ENCODE results near the gene TPRKB.
"Not testable (repeated sequence)": the region's sequence is repeated elsewhere in the genome, so short reads cannot be mapped to it uniquely, and the experiment has no call there.

TPRKB gene

DNA sequence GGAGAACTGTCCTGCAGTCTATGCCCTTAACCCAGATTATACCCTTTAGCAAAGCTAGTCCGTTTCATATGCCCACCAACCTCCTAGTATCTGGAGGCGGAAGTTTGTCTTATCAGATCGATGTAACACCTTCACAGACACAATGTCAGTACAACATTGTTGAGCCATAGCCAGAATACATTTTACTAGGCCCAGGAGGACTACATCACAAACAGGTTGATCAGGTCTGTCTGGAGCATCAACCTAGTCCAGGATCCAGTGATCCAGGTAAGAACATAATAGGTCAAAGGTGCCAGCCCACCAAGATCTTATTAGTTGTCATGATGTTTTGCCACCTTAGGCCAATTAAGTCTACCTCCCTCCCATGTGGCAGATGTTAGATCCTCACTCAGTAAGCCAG lies 2.0 kb upstream of the TPRKB start:
- TF ChIP-seq, protein P1, sequence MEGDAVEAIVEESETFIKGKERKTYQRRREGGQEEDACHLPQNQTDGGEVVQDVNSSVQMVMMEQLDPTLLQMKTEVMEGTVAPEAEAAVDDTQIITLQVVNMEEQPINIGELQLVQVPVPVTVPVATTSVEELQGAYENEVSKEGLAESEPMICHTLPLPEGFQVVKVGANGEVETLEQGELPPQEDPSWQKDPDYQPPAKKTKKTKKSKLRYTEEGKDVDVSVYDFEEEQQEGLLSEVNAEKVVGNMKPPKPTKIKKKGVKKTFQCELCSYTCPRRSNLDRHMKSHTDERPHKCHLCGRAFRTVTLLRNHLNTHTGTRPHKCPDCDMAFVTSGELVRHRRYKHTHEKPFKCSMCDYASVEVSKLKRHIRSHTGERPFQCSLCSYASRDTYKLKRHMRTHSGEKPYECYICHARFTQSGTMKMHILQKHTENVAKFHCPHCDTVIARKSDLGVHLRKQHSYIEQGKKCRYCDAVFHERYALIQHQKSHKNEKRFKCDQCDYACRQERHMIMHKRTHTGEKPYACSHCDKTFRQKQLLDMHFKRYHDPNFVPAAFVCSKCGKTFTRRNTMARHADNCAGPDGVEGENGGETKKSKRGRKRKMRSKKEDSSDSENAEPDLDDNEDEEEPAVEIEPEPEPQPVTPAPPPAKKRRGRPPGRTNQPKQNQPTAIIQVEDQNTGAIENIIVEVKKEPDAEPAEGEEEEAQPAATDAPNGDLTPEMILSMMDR (IDR thresholded peaks at IDR 0.05; ENCODE audit: borderline replicate concordance, control extremely low read depth, extremely low read depth, insufficient read depth, missing control alignments), result no peak

DNA sequence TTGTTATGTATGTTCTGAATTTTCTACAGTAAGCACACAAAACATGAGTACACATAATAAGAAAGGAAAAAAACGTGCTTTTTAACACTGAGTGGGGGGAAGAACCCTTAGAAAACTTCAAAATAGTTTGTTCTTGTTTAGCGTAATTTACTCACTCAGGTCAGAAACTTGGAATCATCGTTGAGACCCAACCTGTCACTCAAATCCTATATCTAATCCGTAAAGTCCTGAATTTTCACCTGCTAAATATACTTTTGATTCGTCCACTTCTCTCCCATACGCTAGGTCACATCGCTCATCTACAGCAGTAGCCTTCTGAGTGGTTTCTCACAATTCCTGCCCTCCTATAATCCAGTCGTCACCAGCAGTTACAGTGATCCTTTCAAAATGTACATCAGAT lies 767 bp downstream of the TPRKB start:
- in situ Hi-C loops (cut with MboI; ENCODE audit: low sequenced_read_pairs, unreplicated experiment), result no loop called here
- TF ChIP-seq, protein P1 (IDR thresholded peaks at IDR 0.05; ENCODE audit: borderline replicate concordance, control extremely low read depth, extremely low read depth, insufficient read depth, missing control alignments), result no peak
- DNase-seq (ENCODE audit: low spot score), result no peak

More for the DNA sequence above, 2.0 kb upstream of the TPRKB start:
- no peak for DNase-seq (ENCODE audit: low spot score)
- in situ Hi-C loops (cut with MboI; ENCODE audit: low sequenced_read_pairs, unreplicated experiment), result no loop called here

DNA sequence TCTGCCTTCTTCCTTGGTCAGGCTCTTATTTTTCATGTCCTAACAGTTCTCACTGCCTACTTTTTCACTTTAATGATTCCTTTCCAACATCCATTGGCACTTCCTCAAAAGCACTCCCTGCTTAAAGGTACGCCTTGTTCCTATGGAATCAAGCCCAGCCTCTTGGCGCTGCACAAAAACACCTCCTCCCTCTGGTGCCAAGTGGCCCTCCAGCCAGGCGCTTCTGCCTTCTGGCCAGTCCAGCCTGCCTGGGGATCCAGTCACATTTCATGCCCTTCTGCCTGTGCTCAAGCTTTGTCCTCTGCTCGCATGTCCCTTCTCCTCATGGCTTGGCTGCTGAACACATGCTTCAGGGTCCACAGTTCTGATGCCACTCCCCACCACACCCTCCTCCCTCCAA lies 6.3 kb downstream of the TPRKB start:
- TF ChIP-seq, protein P1 (IDR thresholded peaks at IDR 0.05; ENCODE audit: borderline replicate concordance, control extremely low read depth, extremely low read depth, insufficient read depth, missing control alignments), result no peak
- in situ Hi-C loops (cut with MboI; ENCODE audit: low sequenced_read_pairs, unreplicated experiment), result no loop called here
- no peak for DNase-seq (ENCODE audit: low spot score)

DNA sequence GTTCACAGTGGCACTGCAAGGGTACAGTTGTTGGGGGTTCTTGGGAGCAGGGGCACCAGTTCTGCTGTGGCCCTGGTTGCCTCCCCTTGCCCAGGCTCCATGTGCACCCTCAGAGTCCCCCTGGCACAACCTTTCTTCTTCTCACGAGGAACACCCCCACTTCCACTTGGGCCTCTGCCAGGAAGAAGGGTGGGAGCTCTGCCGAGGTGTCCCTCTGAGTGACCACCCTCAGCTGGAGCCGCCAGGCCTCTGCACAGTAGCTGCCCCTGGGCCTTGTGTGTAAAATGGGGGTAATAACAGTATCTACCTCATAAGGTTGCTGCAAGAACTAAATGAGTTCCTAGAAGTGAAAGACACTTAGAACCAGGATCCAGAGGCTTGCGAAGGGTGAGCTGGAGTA lies 8.4 kb downstream of the TPRKB start:
- TF ChIP-seq, protein P1 (IDR thresholded peaks at IDR 0.05; ENCODE audit: borderline replicate concordance, control extremely low read depth, extremely low read depth, insufficient read depth, missing control alignments), result no peak
- DNase-seq (ENCODE audit: low spot score), result no peak
- in situ Hi-C loops (cut with MboI; ENCODE audit: low sequenced_read_pairs, unreplicated experiment), result no loop called here

DNA sequence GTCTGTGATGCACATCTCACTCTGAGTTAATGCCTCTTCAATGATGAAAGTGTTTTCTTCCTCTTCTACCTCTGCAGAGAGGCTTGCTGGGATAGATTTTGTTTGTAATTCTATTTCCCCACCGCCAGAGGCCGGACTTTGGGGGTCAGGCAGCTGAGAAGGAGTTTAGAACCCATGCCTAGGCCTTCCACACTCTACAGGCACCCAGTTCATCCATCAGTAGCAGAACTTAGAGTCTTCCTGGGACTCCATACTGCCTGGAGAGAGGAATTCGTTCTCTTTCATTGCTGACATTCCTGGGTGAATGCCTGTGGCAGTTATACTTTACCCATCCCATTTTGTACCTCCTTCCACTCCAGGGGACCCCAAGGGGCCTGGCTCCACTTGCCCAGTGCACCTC lies 9.1 kb downstream of the TPRKB start:
- in situ Hi-C loops (cut with MboI; ENCODE audit: low sequenced_read_pairs, unreplicated experiment), result no loop called here
- DNase-seq (ENCODE audit: low spot score), result no peak
- TF ChIP-seq, protein P1 (IDR thresholded peaks at IDR 0.05; ENCODE audit: borderline replicate concordance, control extremely low read depth, extremely low read depth, insufficient read depth, missing control alignments), result no peak

DNA sequence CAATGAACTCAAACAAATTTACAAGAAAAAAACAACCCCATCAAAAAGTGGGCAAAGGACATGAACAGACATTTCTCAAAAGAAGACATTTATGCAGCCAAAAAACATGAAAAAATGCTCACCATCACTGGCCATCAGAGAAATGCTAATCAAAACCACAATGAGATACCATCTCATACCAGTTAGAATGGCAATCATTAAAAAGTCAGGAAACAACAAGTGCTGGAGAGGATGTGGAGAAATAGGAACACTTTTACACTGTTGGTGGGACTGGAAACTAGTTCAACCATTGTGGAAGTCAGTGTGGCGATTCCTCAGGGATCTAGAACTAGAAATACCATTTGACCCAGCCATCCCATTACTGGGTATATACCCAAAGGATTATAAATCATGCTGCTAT lies 10.5 kb downstream of the TPRKB start:
- DNase-seq (ENCODE audit: low spot score); in situ Hi-C loops (cut with MboI; ENCODE audit: low sequenced_read_pairs, unreplicated experiment): not testable (repeated sequence)

DNA sequence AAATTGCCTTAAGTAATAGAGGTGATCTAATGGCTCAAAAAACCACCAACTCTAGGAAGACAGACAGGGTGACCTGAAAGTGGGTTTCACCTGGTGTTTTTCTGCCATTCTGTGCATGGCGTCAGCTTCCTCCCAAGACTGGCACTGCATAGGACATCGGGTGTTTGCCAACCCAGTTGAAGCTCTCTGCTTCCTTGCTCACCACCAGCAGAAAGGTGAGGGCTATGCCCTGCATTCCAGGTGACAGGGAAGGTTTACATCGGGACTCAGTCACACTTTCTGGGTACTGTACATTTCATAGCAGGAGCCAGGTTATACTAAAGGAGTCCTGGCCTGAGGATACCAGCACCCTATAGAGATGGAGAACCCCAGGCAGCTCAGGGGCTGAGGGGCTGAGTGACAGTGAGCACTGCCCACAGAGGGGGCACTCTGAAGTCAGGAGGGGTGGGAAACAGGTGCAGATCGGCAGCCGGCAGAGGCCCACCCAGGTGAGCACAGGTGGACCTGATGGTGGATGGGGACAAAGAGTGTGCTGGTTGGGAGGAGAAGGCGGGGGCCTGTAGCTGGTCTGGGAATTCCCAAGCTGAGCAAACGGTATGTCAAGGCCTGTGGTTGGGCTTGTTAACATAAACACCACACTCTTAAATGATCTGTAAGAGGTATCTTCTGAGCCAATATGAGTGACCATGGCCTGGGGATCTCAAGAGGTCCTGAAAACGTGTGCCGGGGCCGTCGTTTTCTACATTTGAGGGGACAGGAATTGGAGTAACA lies 18.1 kb downstream of the TPRKB start:
- TF ChIP-seq, protein P1 (IDR thresholded peaks at IDR 0.05; ENCODE audit: borderline replicate concordance, control extremely low read depth, extremely low read depth, insufficient read depth, missing control alignments), result no peak
- in situ Hi-C loops (cut with MboI; ENCODE audit: low sequenced_read_pairs, unreplicated experiment), result no loop called here
- no peak for DNase-seq (ENCODE audit: low spot score)

All from GM13976 (cell line).